Mesenchymal stem cell (in vitro differentiated cells and primary cell): ENCODE results near the gene ALOX15B.
A peak's percentile ranks its signal among the peaks of the same experiment; 100 is the strongest.

Experiments used
- DNase-seq: peaks from one replicate; pipeline ENCODE4 v3.0.0-alpha.2; 2013
- H2AFZ ChIP-seq: one replicate; pipeline ENCODE4 v1.6.1; 2013; ENCODE audit warnings: low read depth, mild to moderate bottlenecking, control low read depth, inconsistent platforms, low read length, moderate library complexity
- H2AK5ac ChIP-seq: 2 replicates; pipeline ENCODE4 v1.6.1; 2013; ENCODE audit warnings: low read length, moderate library complexity, mild to moderate bottlenecking, inconsistent platforms; ENCODE audit not compliant: severe bottlenecking
- H2BK120ac ChIP-seq: one replicate; pipeline ENCODE4 v1.6.1; 2013; ENCODE audit warnings: low read depth, mild to moderate bottlenecking, inconsistent platforms, low read length, moderate library complexity
- H2BK12ac ChIP-seq, 2 experiments: one replicate each; pipeline ENCODE4 v1.6.1; 2013; ENCODE audit warnings: inconsistent platforms in 2 of 2, low read length in 2 of 2, mild to moderate bottlenecking in 2 of 2, moderate library complexity in 2 of 2, control low read depth in 1 of 2
- H2BK15ac ChIP-seq: one replicate; pipeline ENCODE4 v1.6.1; 2013; ENCODE audit warnings: mild to moderate bottlenecking, low read depth, inconsistent platforms; ENCODE audit not compliant: poor library complexity, severe bottlenecking
- H2BK5ac ChIP-seq: 2 replicates; pipeline ENCODE4 v1.6.1; 2013; ENCODE audit warnings: low read depth, mild to moderate bottlenecking, low read length, control low read depth, inconsistent platforms; ENCODE audit not compliant: poor library complexity, severe bottlenecking
- H3K14ac ChIP-seq, 2 experiments: one replicate each; pipeline ENCODE4 v1.6.1; 2013; ENCODE audit warnings: inconsistent platforms in 2 of 2, low read length in 2 of 2, control low read depth in 1 of 2, mild to moderate bottlenecking in 1 of 2, moderate library complexity in 1 of 2
- H3K18ac ChIP-seq, 2 experiments: one replicate each; pipeline ENCODE4 v1.6.1; 2013; ENCODE audit warnings: inconsistent platforms in 2 of 2, low read length in 2 of 2, control low read depth in 1 of 2, low read depth in 1 of 2, mild to moderate bottlenecking in 1 of 2
- H3K23ac ChIP-seq, 2 experiments: one replicate each; pipeline ENCODE4 v1.6.1; 2013; ENCODE audit warnings: inconsistent platforms in 2 of 2, low read length in 2 of 2, mild to moderate bottlenecking in 2 of 2, moderate library complexity in 2 of 2, control low read depth in 1 of 2
- H3K27ac ChIP-seq: 2 replicates; pipeline ENCODE4 v1.5.1; 2013; ENCODE audit warnings: mild to moderate bottlenecking, moderate library complexity, low read length, control low read depth, inconsistent platforms; ENCODE audit not compliant: poor library complexity, severe bottlenecking
- H3K27me3 ChIP-seq, 2 experiments: 2 replicates each; pipeline versions ENCODE4 v1.6.1 to v1.7.0; 2013; ENCODE audit warnings: low read length in 2 of 2, mild to moderate bottlenecking in 2 of 2, moderate library complexity in 2 of 2, control low read depth in 1 of 2, inconsistent platforms in 1 of 2; ENCODE audit not compliant: control insufficient read depth in 1 of 2, insufficient read depth in 1 of 2
- H3K36me3 ChIP-seq, 2 experiments: 2 replicates each; pipeline versions ENCODE4 v1.6.1 to v1.7.0; 2013; ENCODE audit warnings: low read length in 2 of 2, control low read depth in 1 of 2, inconsistent platforms in 1 of 2, low read depth in 1 of 2, mild to moderate bottlenecking in 1 of 2; ENCODE audit not compliant: insufficient read depth in 2 of 2, control insufficient read depth in 1 of 2
- H3K4ac ChIP-seq, 2 experiments: one replicate each; pipeline ENCODE4 v1.6.1; 2013; ENCODE audit warnings: inconsistent platforms in 2 of 2, low read length in 2 of 2, mild to moderate bottlenecking in 2 of 2, moderate library complexity in 2 of 2, control low read depth in 1 of 2, low read depth in 1 of 2
- H3K4me1 ChIP-seq: 2 replicates; pipeline ENCODE4 v1.6.1; 2013; ENCODE audit warnings: low read depth, low read length, control low read depth; ENCODE audit not compliant: control insufficient read depth, insufficient read depth
- H3K4me2 ChIP-seq: 2 replicates; pipeline ENCODE4 v1.6.1; 2013; ENCODE audit warnings: low read length, mild to moderate bottlenecking, inconsistent platforms; ENCODE audit not compliant: poor library complexity, severe bottlenecking
- H3K4me3 ChIP-seq, 2 experiments: 2 replicates each; pipeline versions ENCODE4 v1.5.1 to v1.7.0; 2013; ENCODE audit warnings: low read length in 2 of 2, mild to moderate bottlenecking in 2 of 2, control low read depth in 1 of 2, low read depth in 1 of 2; ENCODE audit not compliant: insufficient read depth in 1 of 2
- H3K79me1 ChIP-seq: replicated peaks from 2 replicates; pipeline ENCODE4 v1.6.1; 2013; ENCODE audit warnings: mild to moderate bottlenecking, control low read depth, low read length, inconsistent platforms; ENCODE audit not compliant: poor library complexity, severe bottlenecking
- H3K9ac ChIP-seq: 2 replicates; pipeline ENCODE4 v1.7.0; 2013; ENCODE audit warnings: mild to moderate bottlenecking, low read length, moderate library complexity
- H3K9me3 ChIP-seq: 2 replicates; pipeline ENCODE4 v1.7.0; 2013; ENCODE audit warnings: mild to moderate bottlenecking, low read length; ENCODE audit not compliant: control insufficient read depth
- H4K8ac ChIP-seq: one replicate; pipeline ENCODE4 v1.6.1; 2013; ENCODE audit warnings: inconsistent platforms, mild to moderate bottlenecking, low read length, moderate library complexity
- H4K91ac ChIP-seq: one replicate; pipeline ENCODE4 v1.6.1; 2013; ENCODE audit warnings: mild to moderate bottlenecking, low read length, inconsistent platforms
- WGBS: methylation state at CpG from one replicate; pipeline ENCODE4 v1.1.7; 2013; ENCODE audit warnings: mixed read lengths; 5-methylcytosine and 5-hydroxymethylcytosine counted together

ALOX15B gene

GRCh38 chr17:8019166-8019565 lies 19.7 kb upstream of the ALOX15B start:
- no peak overlapping the region for H2BK12ac ChIP-seq
- H3K14ac ChIP-seq: peak overlapping the region in 1 of 2 experiments; percentile 8
- H2BK5ac ChIP-seq: no peak overlapping the region
- H3K27me3 ChIP-seq: peaks cover 28 to 52% of the 10 kb centered on the region in 2 experiments
- no peak for DNase-seq
- peaks cover 14% of the 10 kb centered on the region for H3K4me1 ChIP-seq
- H3K18ac ChIP-seq: peak overlapping the region in 1 of 2 experiments; percentile 37
- no peak overlapping the region for H2BK15ac ChIP-seq
- H3K9ac ChIP-seq: peak overlapping the region; percentile 53
- H3K36me3 ChIP-seq: no peaks in the 10 kb centered on the region
- peak overlapping the region; percentile 4 for H2BK120ac ChIP-seq
- H3K4me2 ChIP-seq: no peak overlapping the region
- no peaks in the 10 kb centered on the region for H3K9me3 ChIP-seq
- H3K4ac ChIP-seq: no peak overlapping the region
- H3K4me3 ChIP-seq: no peak overlapping the region
- 25% methylated on average over 1 of the region's 5 CpGs for WGBS
- H2AFZ ChIP-seq: no peak overlapping the region
- H4K8ac ChIP-seq: no peak overlapping the region
- H2AK5ac ChIP-seq: no peak overlapping the region
- H3K79me1 ChIP-seq: no peaks in the 10 kb centered on the region
- no peak overlapping the region for H4K91ac ChIP-seq
- no peak overlapping the region for H3K27ac ChIP-seq
- no peak overlapping the region for H3K23ac ChIP-seq

- Histone ChIP-seq H4K91ac (no peak overlapping the region), H3K4me1 (peaks cover 14% of the 10 kb centered on the region), H2AK5ac (no peak overlapping the region), H3K79me1 (no peaks in the 10 kb centered on the region), H3K4me3 (no peak overlapping the region), H3K4ac (no peak overlapping the region), H3K18ac (no peak overlapping the region), H2BK5ac (no peak overlapping the region), H4K8ac (no peak overlapping the region), H2BK15ac (no peak overlapping the region), H2BK12ac (no peak overlapping the region), H3K4me2 (no peak overlapping the region), H3K9ac (peak overlapping the region; percentile 53), H2AFZ (no peak overlapping the region), H2BK120ac (no peak overlapping the region), H3K9me3 (no peaks in the 10 kb centered on the region), H3K27ac (no peak overlapping the region), H3K27me3 (peaks cover 21 to 44% of the 10 kb centered on the region in 2 experiments), H3K14ac (no peak overlapping the region), H3K36me3 (no peaks in the 10 kb centered on the region), H3K23ac (no peak overlapping the region)
- 87% methylated on average over 16 of the region's 16 CpGs for WGBS
- no peak for DNase-seq
Measured at GRCh38 chr17:8019665-8020650, 18.9 kb upstream of the ALOX15B start.

- no peaks in the 10 kb centered on the region for H3K79me1 ChIP-seq
- H3K27ac ChIP-seq: no peak overlapping the region
- no peak overlapping the region for H2BK120ac ChIP-seq
- H2AK5ac ChIP-seq: no peak overlapping the region
- H2BK5ac ChIP-seq: no peak overlapping the region
- H3K9me3 ChIP-seq: no peaks in the 10 kb centered on the region
- WGBS: 94% methylated on average over 9 of the region's 9 CpGs
- no peak overlapping the region for H3K4me3 ChIP-seq
- no peak overlapping the region for H2BK15ac ChIP-seq
- H3K23ac ChIP-seq: no peak overlapping the region
- no peak overlapping the region for H3K4me2 ChIP-seq
- H3K9ac ChIP-seq: no peak overlapping the region
- H3K27me3 ChIP-seq: peaks cover 17 to 37% of the 10 kb centered on the region in 2 experiments
- no peaks in the 10 kb centered on the region for H3K36me3 ChIP-seq
- no peak for DNase-seq
- no peak overlapping the region for H3K14ac ChIP-seq
- H3K4ac ChIP-seq: no peak overlapping the region
- H3K18ac ChIP-seq: no peak overlapping the region
- H4K91ac ChIP-seq: no peak overlapping the region
- H2AFZ ChIP-seq: no peak overlapping the region
- no peak overlapping the region for H4K8ac ChIP-seq
- no peak overlapping the region for H2BK12ac ChIP-seq
- H3K4me1 ChIP-seq: peaks cover 9% of the 10 kb centered on the region
Measured at GRCh38 chr17:8020776-8021564, 17.9 kb upstream of the ALOX15B start.
